ENCODE results near the gene RAB25.
A peak's percentile ranks its signal among the peaks of the same experiment; 100 is the strongest.

The RAB25 gene

DNA sequence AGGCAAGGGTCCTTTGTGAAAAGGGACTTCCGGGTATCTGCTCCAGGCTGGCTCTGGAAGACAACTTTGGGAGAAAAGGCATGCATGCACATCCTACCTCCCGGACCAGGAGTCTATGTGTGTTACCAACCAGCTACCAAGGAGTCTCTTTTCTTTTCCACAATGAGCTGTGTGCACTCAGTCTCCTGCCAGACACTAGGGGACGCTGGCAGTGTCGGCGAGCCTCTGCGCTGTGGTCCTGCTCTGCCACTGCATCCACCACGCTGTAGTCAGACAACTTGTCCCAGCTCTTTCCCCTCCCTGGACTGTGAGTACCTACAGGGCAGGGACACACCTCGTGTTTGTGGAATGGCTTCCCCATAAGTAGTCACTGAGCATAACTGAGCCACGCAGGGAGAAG, 35.1 kb upstream of the RAB25 start:
- H3K36me3 ChIP-seq (ENCODE audit: control insufficient read depth in 2 of 2, insufficient read depth in 1 of 2, low read length in 2 of 2), result no peaks in the 10 kb centered on the region
- POLR2A ChIA-PET, result interaction anchor here (0.7 to 1.5 kb wide), 3 partner anchors 27 to 90 kb away, joined by 3 to 5 read pairs (median 3); partner anchors contain the start of gene ARHGEF2
- no peak overlapping the region for H3K27ac ChIP-seq (ENCODE audit: extremely low read depth, low read depth, low read length)
- no peaks in the 10 kb centered on the region for H3K4me1 ChIP-seq (ENCODE audit: control insufficient read depth, insufficient read depth, low read length)
- TF ChIP-seq ZBTB48 (tag by site-specific recombination; IDR thresholded peaks at IDR 0.05), result 0 out of 2 replicates have a peak, but pooled peaks have one; percentile 14
- TF ChIP-seq, protein P1, sequence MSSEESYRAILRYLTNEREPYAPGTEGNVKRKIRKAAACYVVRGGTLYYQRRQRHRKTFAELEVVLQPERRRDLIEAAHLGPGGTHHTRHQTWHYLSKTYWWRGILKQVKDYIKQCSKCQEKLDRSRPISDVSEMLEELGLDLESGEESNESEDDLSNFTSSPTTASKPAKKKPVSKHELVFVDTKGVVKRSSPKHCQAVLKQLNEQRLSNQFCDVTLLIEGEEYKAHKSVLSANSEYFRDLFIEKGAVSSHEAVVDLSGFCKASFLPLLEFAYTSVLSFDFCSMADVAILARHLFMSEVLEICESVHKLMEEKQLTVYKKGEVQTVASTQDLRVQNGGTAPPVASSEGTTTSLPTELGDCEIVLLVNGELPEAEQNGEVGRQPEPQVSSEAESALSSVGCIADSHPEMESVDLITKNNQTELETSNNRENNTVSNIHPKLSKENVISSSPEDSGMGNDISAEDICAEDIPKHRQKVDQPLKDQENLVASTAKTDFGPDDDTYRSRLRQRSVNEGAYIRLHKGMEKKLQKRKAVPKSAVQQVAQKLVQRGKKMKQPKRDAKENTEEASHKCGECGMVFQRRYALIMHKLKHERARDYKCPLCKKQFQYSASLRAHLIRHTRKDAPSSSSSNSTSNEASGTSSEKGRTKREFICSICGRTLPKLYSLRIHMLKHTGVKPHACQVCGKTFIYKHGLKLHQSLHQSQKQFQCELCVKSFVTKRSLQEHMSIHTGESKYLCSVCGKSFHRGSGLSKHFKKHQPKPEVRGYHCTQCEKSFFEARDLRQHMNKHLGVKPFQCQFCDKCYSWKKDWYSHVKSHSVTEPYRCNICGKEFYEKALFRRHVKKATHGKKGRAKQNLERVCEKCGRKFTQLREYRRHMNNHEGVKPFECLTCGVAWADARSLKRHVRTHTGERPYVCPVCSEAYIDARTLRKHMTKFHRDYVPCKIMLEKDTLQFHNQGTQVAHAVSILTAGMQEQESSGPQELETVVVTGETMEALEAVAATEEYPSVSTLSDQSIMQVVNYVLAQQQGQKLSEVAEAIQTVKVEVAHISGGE (tag by site-specific recombination; conservative IDR thresholded peaks at IDR 0.05; ENCODE audit: low read depth), result 0 out of 2 replicates have a peak, but pooled peaks have one; percentile 21
- peak; percentile 96 for TF ChIP-seq ZNF600 (tag by site-specific recombination; IDR thresholded peaks at IDR 0.05)
- TF ChIP-seq ZNF2 (tag by site-specific recombination; IDR thresholded peaks at IDR 0.05), result 0 out of 2 replicates have a peak, but pooled peaks have one; percentile 58
- TF ChIP-seq TRIM28 (IDR thresholded peaks at IDR 0.05; ENCODE audit: borderline replicate concordance, low read length), result peak; percentile 75; the same call in 1 of the 2 replicates
- TF ChIP-seq ZNF335 (tag by site-specific recombination; conservative IDR thresholded peaks at IDR 0.05), result 0 out of 2 replicates have a peak, but pooled peaks have one; percentile 16
- 0 out of 2 replicates have a peak, but pooled peaks have one; percentile 14 for TF ChIP-seq GLIS2 (tag by site-specific recombination; IDR thresholded peaks at IDR 0.05)
- TF ChIP-seq, protein P2, sequence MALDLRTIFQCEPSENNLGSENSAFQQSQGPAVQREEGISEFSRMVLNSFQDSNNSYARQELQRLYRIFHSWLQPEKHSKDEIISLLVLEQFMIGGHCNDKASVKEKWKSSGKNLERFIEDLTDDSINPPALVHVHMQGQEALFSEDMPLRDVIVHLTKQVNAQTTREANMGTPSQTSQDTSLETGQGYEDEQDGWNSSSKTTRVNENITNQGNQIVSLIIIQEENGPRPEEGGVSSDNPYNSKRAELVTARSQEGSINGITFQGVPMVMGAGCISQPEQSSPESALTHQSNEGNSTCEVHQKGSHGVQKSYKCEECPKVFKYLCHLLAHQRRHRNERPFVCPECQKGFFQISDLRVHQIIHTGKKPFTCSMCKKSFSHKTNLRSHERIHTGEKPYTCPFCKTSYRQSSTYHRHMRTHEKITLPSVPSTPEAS (tag by site-specific recombination; IDR thresholded peaks at IDR 0.05), result no peak
- no peak for TF ChIP-seq AEBP2 (tag by site-specific recombination; IDR thresholded peaks at IDR 0.05; ENCODE audit: borderline replicate concordance)
- 0 out of 2 replicates have a peak, but pooled peaks have one; percentile 13 for TF ChIP-seq GLIS1 (tag by site-specific recombination; IDR thresholded peaks at IDR 0.05)
- peak; percentile 86 for TF ChIP-seq CTCF (tag by site-specific recombination; IDR thresholded peaks at IDR 0.05)
- no peak for TF ChIP-seq ZNF596 (tag by site-specific recombination; IDR thresholded peaks at IDR 0.05)
- TF ChIP-seq ZNF654 (tag by site-specific recombination; IDR thresholded peaks at IDR 0.05; ENCODE audit: low read depth), result peak; percentile 41
- CTCF ChIA-PET, result interaction anchor here (0.5 to 1.8 kb wide), 20 partner anchors 8 to 270 kb away, joined by 3 to 10 read pairs (median 3); partner anchors contain the start of gene LAMTOR2
- no peak overlapping the region for H3K4me3 ChIP-seq (ENCODE audit: low read depth, low read length)
- no peaks in the 10 kb centered on the region for H3K9me3 ChIP-seq (ENCODE audit: control insufficient read depth, insufficient read depth, low read depth, low read length)

- Histone ChIP-seq H3K4me1 (ENCODE audit: control insufficient read depth, insufficient read depth, low read length) (no peaks in the 10 kb centered on the region), H3K36me3 (ENCODE audit: control insufficient read depth in 2 of 2, insufficient read depth in 1 of 2, low read length in 2 of 2) (no peaks in the 10 kb centered on the region), H3K9me3 (ENCODE audit: control insufficient read depth, insufficient read depth, low read depth, low read length) (no peaks in the 10 kb centered on the region), H3K27ac (ENCODE audit: extremely low read depth, low read depth, low read length) (no peak overlapping the region), H3K4me3 (ENCODE audit: low read depth, low read length) (no peak overlapping the region)
- ChIA-PET CTCF (interaction anchor here (0.6 to 1.8 kb wide), 9 partner anchors 11 to 40 kb away, joined by 3 to 7 read pairs (median 5); partner anchors contain the start of gene LAMTOR2), POLR2A (no interaction called here)
- TF ChIP-seq ZNF629 (tag by site-specific recombination; IDR thresholded peaks at IDR 0.05) (no peak), ZNF214 (tag by site-specific recombination; IDR thresholded peaks at IDR 0.05; ENCODE audit: borderline replicate concordance) (no peak), SP2 (tag by site-specific recombination; IDR thresholded peaks at IDR 0.05) (no peak)
Observed at GRCh38 chr1:156026588-156026987, 34.4 kb upstream of the RAB25 start.

Measured in HEK293 (cell line).